Common myeloid progenitor, CD34-positive (primary cell): ENCODE results near the gene PDE11A.
"Not testable (repeated sequence)": the region's sequence is repeated elsewhere in the genome, so short reads cannot be mapped to it uniquely, and the experiment has no call there.

Experiments
- CTCF ChIA-PET: fragments of 350-600 bp; sonication (Branson Sonifier 250); formaldehyde crosslinking; loops from one replicate; lab custom pipeline; 2021; ENCODE audit warnings: antibody characterized with exemption; lab: Charles Lee
- POLR2A ChIA-PET: fragments of 350-600 bp; sonication (Branson Sonifier 250); formaldehyde crosslinking; loops from one replicate; lab custom pipeline; 2021; ENCODE audit warnings: antibody characterized with exemption; lab: Charles Lee
- DNase-seq, 3 donors: peaks; one replicate each; pipeline versions ENCODE4 v3.0.0 to v3.0.0-alpha.2; 2013
- H3K27ac ChIP-seq, 2 experiments: 1 replicate in 1 of 2; 2 replicates in 1 of 2; pipeline ENCODE4 v1.7.0; 2013; ENCODE audit warnings: inconsistent platforms in 2 of 2, low read length in 2 of 2, mild to moderate bottlenecking in 2 of 2, low read depth in 1 of 2, moderate library complexity in 1 of 2; ENCODE audit not compliant: severe bottlenecking in 2 of 2, insufficient read depth in 1 of 2, poor library complexity in 1 of 2
- H3K27me3 ChIP-seq, 5 experiments: replicated peaks in 2 of 5; 1 replicate in 3 of 5; 2 replicates in 2 of 5; pipeline versions ENCODE4 v1.6.1 to v1.7.0; 2013; ENCODE audit warnings: low read length in 4 of 5, mild to moderate bottlenecking in 2 of 5, moderate library complexity in 2 of 5, inconsistent platforms in 1 of 5; ENCODE audit not compliant: insufficient read depth in 5 of 5, control insufficient read depth in 4 of 5
- H3K36me3 ChIP-seq, 4 experiments: 1 replicate in 2 of 4; 2 replicates in 2 of 4; pipeline versions ENCODE4 v1.6.1 to v1.7.0; 2013; ENCODE audit warnings: low read length in 3 of 4, control low read depth in 1 of 4, mild to moderate bottlenecking in 1 of 4; ENCODE audit not compliant: control insufficient read depth in 4 of 4, insufficient read depth in 4 of 4
- H3K4me1 ChIP-seq, 4 experiments: 1 replicate in 3 of 4; 2 replicates in 1 of 4; pipeline versions ENCODE4 v1.6.1 to v1.7.1; 2013; ENCODE audit warnings: low read length in 3 of 4, mild to moderate bottlenecking in 3 of 4, control low read depth in 1 of 4, inconsistent platforms in 1 of 4, moderate library complexity in 1 of 4; ENCODE audit not compliant: control insufficient read depth in 4 of 4, insufficient read depth in 4 of 4; ENCODE audit errors: control extremely low read depth in 1 of 4
- H3K4me3 ChIP-seq, 7 experiments: 1 replicate in 4 of 7; 2 replicates in 3 of 7; pipeline versions ENCODE4 v1.5.1 to v1.7.0; 2013; ENCODE audit warnings: mild to moderate bottlenecking in 7 of 7, low read length in 6 of 7, moderate library complexity in 6 of 7, inconsistent platforms in 2 of 7, low read depth in 2 of 7, control low read depth in 1 of 7; ENCODE audit not compliant: insufficient read depth in 4 of 7, control insufficient read depth in 1 of 7; ENCODE audit errors: extremely low read depth in 1 of 7
- H3K9me3 ChIP-seq, 5 experiments: 1 replicate in 4 of 5; 2 replicates in 1 of 5; pipeline versions ENCODE4 v1.6.1 to v1.7.1; 2013; ENCODE audit warnings: low read length in 4 of 5, mild to moderate bottlenecking in 2 of 5, inconsistent platforms in 1 of 5, low read depth in 1 of 5, moderate library complexity in 1 of 5; ENCODE audit not compliant: control insufficient read depth in 4 of 5, insufficient read depth in 2 of 5; ENCODE audit errors: control extremely low read depth in 1 of 5
- WGBS: methylation state at CpG from one replicate; pipeline ENCODE4 v1.1.5; 2013; ENCODE audit not compliant: insufficient coverage; 5-methylcytosine and 5-hydroxymethylcytosine counted together

The PDE11A gene

DNA sequence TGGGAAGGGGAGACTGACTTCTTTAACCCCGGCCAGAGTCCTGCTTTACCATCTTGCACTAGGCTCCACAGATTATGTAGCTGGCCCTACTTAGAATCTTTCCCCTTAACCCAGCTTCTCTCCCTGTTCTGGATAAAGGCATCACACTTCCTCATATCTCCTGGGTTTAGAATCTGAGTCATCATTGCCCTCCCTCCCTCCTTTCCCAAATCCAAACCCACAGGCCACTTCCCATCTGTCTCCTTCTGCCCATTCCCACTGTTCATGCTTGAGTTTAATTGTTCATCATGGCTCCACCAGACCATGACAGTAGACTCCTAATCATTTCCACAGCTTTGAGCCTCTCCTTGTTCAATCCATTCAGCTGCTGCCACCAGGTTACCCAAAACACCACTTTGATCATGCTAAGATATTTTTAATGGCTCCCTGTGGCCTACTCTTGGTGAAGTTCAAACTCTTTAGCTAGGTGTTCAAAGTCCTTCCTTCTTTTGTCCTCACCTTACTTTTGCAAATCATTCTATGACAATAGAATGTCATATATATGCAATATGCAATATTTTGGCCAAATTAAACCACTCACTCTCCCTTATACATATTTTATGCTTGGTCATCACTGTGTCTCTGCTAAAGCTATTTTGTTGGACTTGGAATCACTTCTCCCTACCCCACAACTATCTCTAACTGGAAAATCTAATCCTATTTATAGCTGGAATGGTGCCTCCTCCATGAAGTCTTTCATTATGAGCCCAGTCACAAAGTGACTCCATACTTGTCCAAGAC lies 5.5 kb downstream of the PDE11A start:
- Histone ChIP-seq H3K27me3 (peaks cover 0 to 8% (median under 1%) of the 10 kb centered on the region in 5 experiments), H3K4me3 (no peak overlapping the region), H3K9me3 (no peaks in the 10 kb centered on the region), H3K4me1 (peaks cover 0 to 1% (median under 1%) of the 10 kb centered on the region in 4 experiments), H3K27ac (no peak overlapping the region), H3K36me3 (no peaks in the 10 kb centered on the region)
- POLR2A ChIA-PET = no interaction called here
- no peak for DNase-seq
- CTCF ChIA-PET = no interaction called here
- WGBS = 100% methylated on average over 1 of the region's 1 CpG

- DNase-seq = no peak
- 90% methylated on average over 2 of the region's 3 CpGs for WGBS
- no peaks in the 10 kb centered on the region for H3K4me1 ChIP-seq
- H3K27ac ChIP-seq = no peak overlapping the region
- CTCF ChIA-PET = no interaction called here
- H3K9me3 ChIP-seq = no peaks in the 10 kb centered on the region
- POLR2A ChIA-PET = no interaction called here
- H3K36me3 ChIP-seq = no peaks in the 10 kb centered on the region
- peaks cover 0 to 3% (median 0%) of the 10 kb centered on the region in 5 experiments for H3K27me3 ChIP-seq
- H3K4me3 ChIP-seq = no peak overlapping the region
Observed at GRCh38 chr2:178066324-178066723, 6.3 kb downstream of the PDE11A start.

DNA sequence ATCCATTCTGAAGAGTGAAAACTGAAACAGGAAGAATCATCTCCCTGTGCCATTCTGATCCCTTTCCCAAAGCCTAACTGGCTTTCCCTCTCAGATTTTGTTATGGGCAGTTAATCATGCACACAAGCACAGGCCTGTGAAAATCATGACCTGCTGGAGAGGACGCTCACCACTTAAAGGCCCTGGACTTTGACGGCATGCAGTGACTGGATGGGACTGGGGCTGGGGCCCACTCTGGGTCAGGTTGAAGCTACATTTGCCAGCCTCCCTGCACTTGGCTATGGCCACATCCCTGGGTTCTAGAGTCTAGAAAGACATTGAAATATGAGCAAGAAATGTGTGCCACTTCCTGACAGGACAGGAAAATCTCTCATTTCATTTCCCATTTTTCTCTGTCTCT lies 12.9 kb downstream of the PDE11A start:
- 100% methylated on average over 2 of the region's 2 CpGs for WGBS
- no peak overlapping the region for H3K27ac ChIP-seq
- no peak overlapping the region for H3K4me3 ChIP-seq
- ChIA-PET POLR2A (no interaction called here), CTCF (no interaction called here)
- no peak for DNase-seq
- H3K9me3 ChIP-seq = no peaks in the 10 kb centered on the region
- H3K4me1 ChIP-seq = no peaks in the 10 kb centered on the region
- no peaks in the 10 kb centered on the region for H3K36me3 ChIP-seq
- H3K27me3 ChIP-seq = no peaks in the 10 kb centered on the region

DNA sequence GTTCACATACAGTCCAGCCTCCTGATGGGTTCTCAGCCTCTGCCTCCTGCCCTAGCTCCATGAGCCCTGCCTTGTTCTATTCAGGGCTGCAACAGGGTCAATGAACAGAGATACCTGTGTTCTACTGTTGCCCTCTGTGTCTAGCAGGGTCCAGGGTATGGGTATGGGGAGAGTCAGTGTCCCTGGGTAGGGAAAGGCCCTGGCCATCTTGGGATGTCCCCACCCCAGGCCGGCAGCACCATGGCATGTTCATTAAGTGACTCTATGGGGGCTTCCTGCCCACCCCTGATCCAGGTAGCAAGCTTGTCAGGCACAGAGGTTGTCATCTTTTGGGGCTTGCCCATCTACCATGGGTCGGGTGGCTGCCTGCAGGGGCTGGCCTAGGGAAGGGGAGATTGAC lies 13.5 kb downstream of the PDE11A start:
- CTCF ChIA-PET = no interaction called here

DNA sequence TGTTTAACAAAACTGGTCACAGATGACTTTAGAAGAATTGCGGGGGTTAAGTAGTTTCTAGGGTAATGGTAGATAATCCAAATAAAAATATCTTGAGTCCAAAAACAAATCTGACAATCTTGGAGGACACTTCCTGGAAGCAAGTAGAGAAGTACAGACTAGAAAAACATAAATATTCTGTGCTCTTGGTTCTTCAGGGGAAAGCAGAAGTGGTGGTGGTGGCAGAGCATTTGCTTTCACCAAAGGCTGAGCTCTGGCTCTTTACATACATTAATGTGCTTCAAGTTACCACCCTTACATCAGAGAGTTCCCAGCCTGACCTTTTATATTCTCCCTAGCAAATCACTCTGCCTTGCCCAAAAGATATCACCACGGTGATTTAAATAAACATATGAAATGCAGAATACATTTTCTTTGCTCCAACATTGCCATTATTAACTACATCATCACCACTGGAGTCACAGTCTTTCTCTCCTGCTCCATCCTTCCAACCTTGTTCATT lies 15.3 kb downstream of the PDE11A start:
- no peaks in the 10 kb centered on the region for H3K9me3 ChIP-seq
- H3K4me1 ChIP-seq = no peaks in the 10 kb centered on the region
- no peak overlapping the region for H3K4me3 ChIP-seq
- ChIA-PET POLR2A (interaction anchor here (0.7 kb wide), 1 partner anchor 86 kb away, joined by 3 read pairs; no protein-coding TSS in a partner anchor), CTCF (no interaction called here)
- no peak overlapping the region for H3K27ac ChIP-seq
- DNase-seq = peak in 2 of 3 donors; percentile 27 to 36
- WGBS = no CpG with 5 or more reads among the region's 2 CpGs
- no peaks in the 10 kb centered on the region for H3K36me3 ChIP-seq
- no peaks in the 10 kb centered on the region for H3K27me3 ChIP-seq

More for the DNA sequence above, 13.5 kb downstream of the PDE11A start:
- Histone ChIP-seq H3K4me3 (no peak overlapping the region), H3K36me3 (no peaks in the 10 kb centered on the region), H3K9me3 (no peaks in the 10 kb centered on the region), H3K27ac (no peak overlapping the region), H3K4me1 (no peaks in the 10 kb centered on the region), H3K27me3 (no peaks in the 10 kb centered on the region)
- POLR2A ChIA-PET = no interaction called here
- DNase-seq = no peak
- WGBS = 100% methylated on average over 2 of the region's 2 CpGs

- no peaks in the 10 kb centered on the region for H3K36me3 ChIP-seq
- H3K4me1 ChIP-seq = no peaks in the 10 kb centered on the region
- CTCF ChIA-PET = no interaction called here
- no peak overlapping the region for H3K27ac ChIP-seq
- WGBS = no CpG with 5 or more reads among the region's 1 CpG
- no peaks in the 10 kb centered on the region for H3K27me3 ChIP-seq
- no peak for DNase-seq
- H3K4me3 ChIP-seq = no peak overlapping the region
- H3K9me3 ChIP-seq = no peaks in the 10 kb centered on the region
- POLR2A ChIA-PET = no interaction called here
Observed at GRCh38 chr2:178056345-178056744, 16.2 kb downstream of the PDE11A start.

- H3K9me3 ChIP-seq, DNase-seq, H3K36me3 ChIP-seq, H3K27me3 ChIP-seq, H3K27ac ChIP-seq, POLR2A ChIA-PET, H3K4me3 ChIP-seq, H3K4me1 ChIP-seq, CTCF ChIA-PET: not testable (repeated sequence)
- no CpG with 5 or more reads among the region's 2 CpGs for WGBS
Observed at GRCh38 chr2:178051257-178051656, 21.3 kb downstream of the PDE11A start.
